Measurements from ENCODE around the gene TP53AIP1.

TP53AIP1 gene

GRCh38 chr11:128906185-128907050 is 36.3 kb downstream of the TP53AIP1 start:
- DNase-seq (ENCODE audit: low read depth in 2 of 2, low spot score in 1 of 2), result no peak

- no peak for DNase-seq (ENCODE audit: low read depth in 2 of 2, low spot score in 1 of 2)
Observed at GRCh38 chr11:128905345-128906184, 37.1 kb downstream of the TP53AIP1 start.

GRCh38 chr11:128904656-128905344 is 37.9 kb downstream of the TP53AIP1 start:
- no peak for DNase-seq (ENCODE audit: low read depth in 2 of 2, low spot score in 1 of 2)

GRCh38 chr11:128904303-128904655 is 38.4 kb downstream of the TP53AIP1 start:
- no peak for DNase-seq (ENCODE audit: low read depth in 2 of 2, low spot score in 1 of 2)

GRCh38 chr11:128903248-128904061 is 39.2 kb downstream of the TP53AIP1 start:
- no peak for DNase-seq (ENCODE audit: low read depth in 2 of 2, low spot score in 1 of 2)

GRCh38 chr11:128902515-128903066 is 40.1 kb downstream of the TP53AIP1 start:
- no peak for DNase-seq (ENCODE audit: low read depth in 2 of 2, low spot score in 1 of 2)

GRCh38 chr11:128901653-128902514 is 40.8 kb downstream of the TP53AIP1 start:
- no peak for DNase-seq (ENCODE audit: low read depth in 2 of 2, low spot score in 1 of 2)

- DNase-seq (ENCODE audit: low read depth in 2 of 2, low spot score in 1 of 2), result no peak
Observed at GRCh38 chr11:128900468-128900867, 42.2 kb downstream of the TP53AIP1 start.

GRCh38 chr11:128898580-128899344 is 43.9 kb downstream of the TP53AIP1 start:
- DNase-seq (ENCODE audit: low read depth in 2 of 2, low spot score in 1 of 2), result no peak

- no peak for DNase-seq (ENCODE audit: low read depth in 2 of 2, low spot score in 1 of 2)
Observed at GRCh38 chr11:128897826-128898225, 44.8 kb downstream of the TP53AIP1 start.

- DNase-seq (ENCODE audit: low read depth in 2 of 2, low spot score in 1 of 2), result no peak
Observed at GRCh38 chr11:128896356-128896755, 46.3 kb downstream of the TP53AIP1 start.

- DNase-seq (ENCODE audit: low read depth in 2 of 2, low spot score in 1 of 2), result no peak
Observed at GRCh38 chr11:128895526-128895925, 47.1 kb downstream of the TP53AIP1 start.

GRCh38 chr11:128894685-128895084 is 48.0 kb downstream of the TP53AIP1 start:
- DNase-seq (ENCODE audit: low read depth in 2 of 2, low spot score in 1 of 2), result no peak

- no peak for DNase-seq (ENCODE audit: low read depth in 2 of 2, low spot score in 1 of 2)
Observed at GRCh38 chr11:128894286-128894681, 48.4 kb downstream of the TP53AIP1 start.

GRCh38 chr11:128893578-128894285 is 48.9 kb downstream of the TP53AIP1 start:
- DNase-seq (ENCODE audit: low read depth in 2 of 2, low spot score in 1 of 2), result no peak

- DNase-seq (ENCODE audit: low read depth in 2 of 2, low spot score in 1 of 2), result no peak
Observed at GRCh38 chr11:128892866-128893565, 49.7 kb downstream of the TP53AIP1 start.

GRCh38 chr11:128891913-128892398 is 50.7 kb downstream of the TP53AIP1 start:
- no peak for DNase-seq (ENCODE audit: low read depth in 2 of 2, low spot score in 1 of 2)
